ENCODE data around the gene BBS9.

DNA sequence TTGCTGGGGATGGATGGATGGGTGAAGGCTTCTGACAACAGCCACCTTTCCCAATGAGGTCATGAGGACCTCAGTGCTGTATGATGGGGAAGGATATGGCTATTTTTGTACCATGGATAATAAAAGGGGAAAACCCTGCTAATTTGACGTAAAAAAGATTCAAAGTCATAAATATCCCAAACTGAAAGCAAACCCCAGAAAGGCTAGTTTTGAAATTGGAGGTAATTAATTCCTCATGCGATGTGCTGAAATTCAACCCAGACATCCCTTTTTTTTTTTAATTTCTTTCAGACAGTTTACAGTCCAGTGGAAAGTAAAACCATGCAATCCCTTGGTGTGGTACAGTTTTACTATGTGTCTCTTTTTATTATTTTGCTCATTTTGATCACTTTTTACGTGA is 521.5 kb downstream of the BBS9 start:
- TF ChIP-seq, protein P1, sequence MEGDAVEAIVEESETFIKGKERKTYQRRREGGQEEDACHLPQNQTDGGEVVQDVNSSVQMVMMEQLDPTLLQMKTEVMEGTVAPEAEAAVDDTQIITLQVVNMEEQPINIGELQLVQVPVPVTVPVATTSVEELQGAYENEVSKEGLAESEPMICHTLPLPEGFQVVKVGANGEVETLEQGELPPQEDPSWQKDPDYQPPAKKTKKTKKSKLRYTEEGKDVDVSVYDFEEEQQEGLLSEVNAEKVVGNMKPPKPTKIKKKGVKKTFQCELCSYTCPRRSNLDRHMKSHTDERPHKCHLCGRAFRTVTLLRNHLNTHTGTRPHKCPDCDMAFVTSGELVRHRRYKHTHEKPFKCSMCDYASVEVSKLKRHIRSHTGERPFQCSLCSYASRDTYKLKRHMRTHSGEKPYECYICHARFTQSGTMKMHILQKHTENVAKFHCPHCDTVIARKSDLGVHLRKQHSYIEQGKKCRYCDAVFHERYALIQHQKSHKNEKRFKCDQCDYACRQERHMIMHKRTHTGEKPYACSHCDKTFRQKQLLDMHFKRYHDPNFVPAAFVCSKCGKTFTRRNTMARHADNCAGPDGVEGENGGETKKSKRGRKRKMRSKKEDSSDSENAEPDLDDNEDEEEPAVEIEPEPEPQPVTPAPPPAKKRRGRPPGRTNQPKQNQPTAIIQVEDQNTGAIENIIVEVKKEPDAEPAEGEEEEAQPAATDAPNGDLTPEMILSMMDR (IDR thresholded peaks at IDR 0.05; ENCODE audit: insufficient read depth, low read length, poor library complexity, severe bottlenecking) = no peak
- TF ChIP-seq EZH2phosphoT487 (conservative IDR thresholded peaks at IDR 0.05; ENCODE audit: low read length) = no peak

Measured in SU-DHL-6 (cell line).